Measurements from ENCODE around the gene TFEB.

Gene TFEB

GRCh38 chr6:41648070-41648585 lies 87.3 kb downstream of the TFEB start:
- no peak overlapping the region for H3K27ac ChIP-seq (ENCODE audit: low read length)

DNA sequence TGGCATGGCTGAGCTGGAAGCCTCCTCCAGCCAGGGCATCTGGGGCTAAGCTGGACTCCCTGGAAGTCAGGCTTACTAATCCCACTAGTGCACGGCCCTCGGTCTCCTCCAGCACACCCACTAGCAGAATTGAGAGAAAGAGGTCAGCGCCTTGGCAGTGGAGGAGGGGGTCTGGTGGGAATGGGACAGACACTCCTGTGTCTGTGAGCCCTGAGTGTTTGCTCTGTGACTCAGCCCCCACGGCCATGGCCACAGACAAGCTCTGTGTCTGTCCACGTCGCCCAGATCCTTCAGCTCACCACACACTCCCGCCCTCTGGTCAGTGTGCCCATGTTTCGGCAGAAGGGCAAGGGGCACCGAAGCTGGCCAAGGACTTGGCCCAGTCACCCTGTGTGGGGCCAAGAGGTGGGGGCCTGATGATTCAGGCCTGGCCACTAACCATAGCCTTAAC lies 88.3 kb downstream of the TFEB start:
- peaks cover 5% of the 10 kb centered on the region for H3K4me1 ChIP-seq (ENCODE audit: control insufficient read depth, insufficient read depth, low read length)
- H3K36me3 ChIP-seq (ENCODE audit: control insufficient read depth, insufficient read depth, low read length): peaks cover 27% of the 10 kb centered on the region
- no CpG with 5 or more reads among the region's 9 CpGs for WGBS (ENCODE audit: insufficient coverage, insufficient read length)
- H3K27ac ChIP-seq (ENCODE audit: low read length): no peak overlapping the region
- DNase-seq (ENCODE audit: low read depth, low spot score): no peak
- no peaks in the 10 kb centered on the region for H3K9me3 ChIP-seq (ENCODE audit: control insufficient read depth, insufficient read depth, low read length)
- H3K27me3 ChIP-seq (ENCODE audit: control insufficient read depth, insufficient read depth, low read length): no peaks in the 10 kb centered on the region
- no peak overlapping the region for H3K4me3 ChIP-seq (ENCODE audit: low read length)

More at GRCh38 chr6:41648070-41648585, 87.3 kb downstream of the TFEB start:
- H3K4me3 ChIP-seq (ENCODE audit: low read length): no peak overlapping the region
- no CpG with 5 or more reads among the region's 7 CpGs for WGBS (ENCODE audit: insufficient coverage, insufficient read length)
- H3K9me3 ChIP-seq (ENCODE audit: control insufficient read depth, insufficient read depth, low read length): no peaks in the 10 kb centered on the region
- peaks cover 32% of the 10 kb centered on the region for H3K36me3 ChIP-seq (ENCODE audit: control insufficient read depth, insufficient read depth, low read length)
- no peak for DNase-seq (ENCODE audit: low read depth, low spot score)
- no peaks in the 10 kb centered on the region for H3K27me3 ChIP-seq (ENCODE audit: control insufficient read depth, insufficient read depth, low read length)
- H3K4me1 ChIP-seq (ENCODE audit: control insufficient read depth, insufficient read depth, low read length): peaks cover 5% of the 10 kb centered on the region

GRCh38 chr6:41646026-41646795 lies 89.2 kb downstream of the TFEB start:
- Histone ChIP-seq H3K27ac (ENCODE audit: low read length) (no peak overlapping the region), H3K36me3 (ENCODE audit: control insufficient read depth, insufficient read depth, low read length) (peaks cover 20% of the 10 kb centered on the region), H3K27me3 (ENCODE audit: control insufficient read depth, insufficient read depth, low read length) (no peaks in the 10 kb centered on the region), H3K4me1 (ENCODE audit: control insufficient read depth, insufficient read depth, low read length) (peaks cover 5% of the 10 kb centered on the region), H3K9me3 (ENCODE audit: control insufficient read depth, insufficient read depth, low read length) (no peaks in the 10 kb centered on the region), H3K4me3 (ENCODE audit: low read length) (no peak overlapping the region)
- WGBS (ENCODE audit: insufficient coverage, insufficient read length): no CpG with 5 or more reads among the region's 14 CpGs
- DNase-seq (ENCODE audit: low read depth, low spot score): no peak

- H3K4me3 ChIP-seq (ENCODE audit: low read length): no peak overlapping the region
- no peak overlapping the region for H3K27ac ChIP-seq (ENCODE audit: low read length)
- peaks cover 16% of the 10 kb centered on the region for H3K36me3 ChIP-seq (ENCODE audit: control insufficient read depth, insufficient read depth, low read length)
- H3K4me1 ChIP-seq (ENCODE audit: control insufficient read depth, insufficient read depth, low read length): peaks cover 10% of the 10 kb centered on the region
- H3K27me3 ChIP-seq (ENCODE audit: control insufficient read depth, insufficient read depth, low read length): no peaks in the 10 kb centered on the region
- no peaks in the 10 kb centered on the region for H3K9me3 ChIP-seq (ENCODE audit: control insufficient read depth, insufficient read depth, low read length)
- no CpG with 5 or more reads among the region's 12 CpGs for WGBS (ENCODE audit: insufficient coverage, insufficient read length)
- no peak for DNase-seq (ENCODE audit: low read depth, low spot score)
Measured at GRCh38 chr6:41645007-41645618, 90.3 kb downstream of the TFEB start.

DNA sequence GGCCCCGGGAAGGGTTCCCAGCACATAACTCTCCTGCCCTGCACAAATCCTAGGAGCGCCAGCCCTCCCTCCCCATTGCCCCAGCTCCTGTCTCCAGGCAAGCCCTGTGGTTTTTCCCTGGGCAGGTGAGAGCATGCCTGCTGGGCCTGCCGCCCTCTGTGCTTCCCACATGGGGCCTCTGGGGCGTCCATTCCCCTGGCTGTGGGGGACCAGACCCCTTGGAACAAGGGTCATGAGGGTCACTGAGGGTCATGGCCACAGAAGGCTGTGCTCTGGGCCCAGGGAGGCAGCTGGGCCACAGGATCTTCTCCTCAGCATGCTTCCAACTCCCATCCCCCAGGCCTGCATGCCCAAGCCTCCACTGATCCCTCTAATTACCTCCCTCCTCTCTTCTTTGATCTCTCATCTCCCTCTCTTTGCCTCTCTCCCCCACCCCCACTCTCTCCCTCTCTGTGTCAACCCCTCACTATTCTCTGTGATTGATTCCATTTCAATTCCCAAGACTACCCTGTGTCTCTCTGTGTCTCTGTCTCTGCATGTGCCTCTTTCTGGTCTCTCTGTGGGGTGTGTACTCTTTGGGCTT lies 91.0 kb downstream of the TFEB start:
- DNase-seq (ENCODE audit: low read depth, low spot score): no peak
- peaks cover 15% of the 10 kb centered on the region for H3K4me1 ChIP-seq (ENCODE audit: control insufficient read depth, insufficient read depth, low read length)
- H3K4me3 ChIP-seq (ENCODE audit: low read length): no peak overlapping the region
- H3K36me3 ChIP-seq (ENCODE audit: control insufficient read depth, insufficient read depth, low read length): peaks cover 16% of the 10 kb centered on the region
- WGBS (ENCODE audit: insufficient coverage, insufficient read length): no CpG with 5 or more reads among the region's 4 CpGs
- no peak overlapping the region for H3K27ac ChIP-seq (ENCODE audit: low read length)
- no peaks in the 10 kb centered on the region for H3K27me3 ChIP-seq (ENCODE audit: control insufficient read depth, insufficient read depth, low read length)
- no peaks in the 10 kb centered on the region for H3K9me3 ChIP-seq (ENCODE audit: control insufficient read depth, insufficient read depth, low read length)

DNA sequence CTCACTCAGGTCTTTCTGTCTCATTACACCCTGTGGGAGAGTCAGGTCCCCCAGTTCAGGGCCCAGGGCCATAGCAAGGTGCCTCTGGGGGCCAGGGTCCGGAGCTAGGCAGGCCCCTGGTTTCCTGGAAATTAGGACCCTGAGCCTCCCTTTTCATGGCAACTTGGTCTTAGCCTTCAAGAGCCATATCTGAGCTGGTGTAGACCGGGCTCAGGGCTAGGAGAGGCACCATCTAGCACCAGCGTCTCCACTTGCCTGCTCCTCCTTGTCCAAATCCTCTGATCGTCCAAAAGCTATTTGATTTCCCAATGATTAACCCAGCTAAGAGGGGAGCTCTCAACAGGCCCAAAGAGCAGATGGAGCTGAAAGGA lies 91.5 kb downstream of the TFEB start:
- Histone ChIP-seq H3K27me3 (ENCODE audit: control insufficient read depth, insufficient read depth, low read length) (no peaks in the 10 kb centered on the region), H3K4me1 (ENCODE audit: control insufficient read depth, insufficient read depth, low read length) (peaks cover 15% of the 10 kb centered on the region), H3K36me3 (ENCODE audit: control insufficient read depth, insufficient read depth, low read length) (peaks cover 12% of the 10 kb centered on the region), H3K9me3 (ENCODE audit: control insufficient read depth, insufficient read depth, low read length) (no peaks in the 10 kb centered on the region), H3K27ac (ENCODE audit: low read length) (no peak overlapping the region), H3K4me3 (ENCODE audit: low read length) (no peak overlapping the region)
- no CpG with 5 or more reads among the region's 4 CpGs for WGBS (ENCODE audit: insufficient coverage, insufficient read length)
- DNase-seq (ENCODE audit: low read depth, low spot score): no peak

DNA sequence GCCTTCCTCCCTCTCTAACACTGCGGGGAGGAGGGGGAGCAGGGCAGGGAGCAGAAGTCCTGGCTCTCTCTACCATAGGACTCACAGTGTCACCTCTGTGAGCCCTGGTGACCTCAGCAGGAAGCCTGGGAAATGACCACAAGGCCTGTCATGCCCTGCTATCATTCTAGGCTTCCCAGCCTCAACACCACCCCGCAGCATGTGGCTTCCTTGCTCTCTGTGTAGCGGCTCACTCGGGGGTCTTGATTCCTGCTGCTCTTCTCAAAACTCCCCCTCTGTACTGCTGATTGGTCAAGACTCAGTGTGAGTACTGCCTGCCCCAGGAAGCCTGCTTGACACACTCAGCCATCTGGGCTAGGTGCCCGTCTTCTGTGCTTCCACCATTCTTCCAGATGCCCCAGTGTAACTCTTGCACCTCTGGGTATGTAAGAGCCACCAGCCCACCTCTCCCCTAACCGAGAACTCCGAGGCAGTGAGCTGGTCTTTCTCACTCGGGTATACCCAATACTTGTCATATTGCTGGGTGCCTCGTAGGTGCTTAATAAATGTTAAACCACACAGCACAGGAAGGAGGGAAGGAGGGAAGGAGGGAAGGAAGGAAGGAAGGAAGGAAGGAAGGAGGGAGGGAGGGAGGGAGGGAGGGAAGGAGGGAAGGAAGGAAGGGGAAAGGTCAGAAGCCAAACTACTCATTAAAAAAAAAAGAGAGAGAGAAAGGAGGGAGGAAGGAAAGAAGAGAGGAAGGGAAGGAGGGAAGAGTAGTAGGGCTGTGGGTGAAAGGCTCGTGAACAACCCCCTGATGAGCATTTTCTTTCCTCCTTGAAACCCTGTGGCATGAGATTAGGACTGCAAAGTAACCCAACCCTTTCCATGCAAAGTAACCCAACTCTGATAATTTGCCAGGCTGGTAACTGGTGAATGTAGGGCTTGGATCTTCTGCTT lies 92.2 kb downstream of the TFEB start:
- Histone ChIP-seq H3K36me3 (ENCODE audit: control insufficient read depth, insufficient read depth, low read length) (peaks cover 8% of the 10 kb centered on the region), H3K9me3 (ENCODE audit: control insufficient read depth, insufficient read depth, low read length) (no peaks in the 10 kb centered on the region), H3K27ac (ENCODE audit: low read length) (no peak overlapping the region), H3K4me1 (ENCODE audit: control insufficient read depth, insufficient read depth, low read length) (peaks cover 15% of the 10 kb centered on the region), H3K27me3 (ENCODE audit: control insufficient read depth, insufficient read depth, low read length) (no peaks in the 10 kb centered on the region), H3K4me3 (ENCODE audit: low read length) (no peak overlapping the region)
- no peak for DNase-seq (ENCODE audit: low read depth, low spot score)
- no CpG with 5 or more reads among the region's 10 CpGs for WGBS (ENCODE audit: insufficient coverage, insufficient read length)

DNA sequence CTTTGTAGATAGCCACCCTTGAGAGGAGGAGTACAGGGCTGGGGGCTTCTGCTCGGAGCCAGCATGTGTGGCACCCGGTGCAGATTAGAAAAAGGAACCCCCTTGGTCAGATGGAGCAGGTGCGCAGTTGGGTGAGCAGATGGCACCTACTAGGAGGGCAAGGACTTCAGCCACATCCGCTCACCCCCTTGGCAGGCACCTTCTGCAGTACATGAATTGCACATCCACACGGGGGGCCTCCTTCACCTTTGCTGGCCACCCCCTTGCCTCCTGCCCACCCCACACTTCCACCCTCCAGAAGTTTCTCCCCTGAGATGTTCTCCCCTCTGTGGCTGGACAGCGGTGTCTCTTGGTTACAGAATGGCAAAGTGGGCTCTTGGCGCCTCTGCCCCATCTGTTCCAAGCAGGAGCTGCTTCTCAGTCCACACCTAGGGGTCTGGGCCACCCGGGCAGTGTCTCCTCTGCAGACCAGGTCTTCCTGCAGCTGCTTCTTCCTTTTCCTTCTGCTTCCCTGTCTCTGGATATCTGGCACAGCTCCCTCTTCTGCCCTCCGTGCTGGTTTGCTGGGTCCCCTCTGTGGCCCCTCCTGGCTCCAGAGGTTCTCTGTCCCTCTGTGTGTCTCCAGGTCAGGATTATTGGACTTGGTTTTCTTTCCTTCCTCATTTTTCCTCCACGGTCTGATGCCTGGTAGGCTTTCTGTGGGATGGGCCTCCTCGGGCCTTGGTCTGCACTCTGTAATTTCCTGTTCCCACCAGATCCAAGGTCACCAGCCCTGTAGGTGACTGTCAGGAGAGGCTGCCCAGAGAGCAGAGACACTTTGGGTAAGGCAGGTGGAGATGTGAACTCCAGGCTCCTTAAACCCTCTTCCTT lies 93.1 kb downstream of the TFEB start:
- WGBS (ENCODE audit: insufficient coverage, insufficient read length): no CpG with 5 or more reads among the region's 11 CpGs
- no peak overlapping the region for H3K4me3 ChIP-seq (ENCODE audit: low read length)
- peaks cover 5% of the 10 kb centered on the region for H3K36me3 ChIP-seq (ENCODE audit: control insufficient read depth, insufficient read depth, low read length)
- H3K4me1 ChIP-seq (ENCODE audit: control insufficient read depth, insufficient read depth, low read length): peaks cover 15% of the 10 kb centered on the region
- H3K27ac ChIP-seq (ENCODE audit: low read length): no peak overlapping the region
- H3K27me3 ChIP-seq (ENCODE audit: control insufficient read depth, insufficient read depth, low read length): peaks cover 2% of the 10 kb centered on the region; the same call in 1 of the 2 replicates
- no peak for DNase-seq (ENCODE audit: low read depth, low spot score)
- no peaks in the 10 kb centered on the region for H3K9me3 ChIP-seq (ENCODE audit: control insufficient read depth, insufficient read depth, low read length)

- H3K4me1 ChIP-seq (ENCODE audit: control insufficient read depth, insufficient read depth, low read length): peaks cover 15% of the 10 kb centered on the region
- no peaks in the 10 kb centered on the region for H3K9me3 ChIP-seq (ENCODE audit: control insufficient read depth, insufficient read depth, low read length)
- no peak overlapping the region for H3K4me3 ChIP-seq (ENCODE audit: low read length)
- peaks cover 2% of the 10 kb centered on the region; the same call in 1 of the 2 replicates for H3K27me3 ChIP-seq (ENCODE audit: control insufficient read depth, insufficient read depth, low read length)
- H3K27ac ChIP-seq (ENCODE audit: low read length): no peak overlapping the region
- DNase-seq (ENCODE audit: low read depth, low spot score): no peak
- H3K36me3 ChIP-seq (ENCODE audit: control insufficient read depth, insufficient read depth, low read length): peaks cover 4% of the 10 kb centered on the region
- WGBS (ENCODE audit: insufficient coverage, insufficient read length): no CpG with 5 or more reads among the region's 9 CpGs
Measured at GRCh38 chr6:41641352-41641925, 94.0 kb downstream of the TFEB start.
